Pancreas (tissue), 10 donors: ENCODE data around the gene PEX16. TPM values are rescaled to one million over a fixed set of nuclear protein-coding genes. Genes with fewer than 3 reads are reported as not detected.
"Not testable (repeated sequence)": the region's sequence is repeated elsewhere in the genome, so short reads cannot be mapped to it uniquely, and the experiment has no call there.

Experiments used
- ATAC-seq, 4 donors: fragments of 200-7000 bp; cut with Tn5 transposase; one replicate each; pipeline versions ENCODE4 v1.8.0 to v1.9.1; 2020; ENCODE audit warnings: mild to moderate bottlenecking in 4 of 4, moderate library complexity in 4 of 4
- DNase-seq, 6 donors: peaks; one replicate each; pipeline ENCODE4 v3.0.0-alpha.2; 2020
- FAIRE-seq: peaks from 2 replicates; lab custom pipeline; 2012; peaks lifted over from hg19 to GRCh38; lab: Jason Lieb, UNC
- H3K27ac ChIP-seq, 4 donors: fragments of 200-600 bp; sonication (generic); 1 replicate in 3 of 4; 2 replicates in 1 of 4; pipeline versions ENCODE4 v1.5.0 to v1.8.0; 2020
- H3K27me3 ChIP-seq, 4 donors: fragments of 200-600 bp; one replicate each; pipeline ENCODE4 v1.8.0; 2021
- H3K36me3 ChIP-seq, 3 donors: fragments of 200-600 bp; sonication (generic) in 1 of 3; one replicate each; pipeline versions ENCODE4 v1.5.0 to v1.8.0; 2020 to 2021
- H3K4me1 ChIP-seq, 3 donors: fragments of 200-600 bp; one replicate each; pipeline ENCODE4 v1.8.0; 2021
- H3K4me3 ChIP-seq, 4 donors: fragments of 200-600 bp; sonication (generic) in 2 of 4; one replicate each; pipeline versions ENCODE4 v1.5.0 to v1.8.0; 2020 to 2021
- H3K9me3 ChIP-seq, 4 donors: fragments of 200-600 bp; one replicate each; pipeline ENCODE4 v1.8.0; 2021
- WGBS, 2 donors: extraction: QIAGEN DNeasy Blood & Tissue Kit; methylation state at CpG; one replicate each; pipeline ENCODE4 v1.1.7; 2013; 5-methylcytosine and 5-hydroxymethylcytosine counted together
- intact Hi-C, 3 donors: fragments of 100-400 bp; cut with DNase I; formaldehyde crosslinking; loops; one replicate each; pipeline versions ENCODE4 v1.11.1 to v1.14.2; 2022
- polyA plus RNA-seq, 2 donors: library from polyadenylated mRNA; stranded (reverse); fragments of 200-250 nt; gene quantifications; one replicate each; pipeline ENCODE4 v1.2.3, GENCODE V29; 2013
- total RNA-seq, 6 donors: library from RNA; stranded (reverse); fragmentation: NEBNext Ultra II Directional in 4 of 6; extraction: Animal tissue kit (Norgen Biotek cat#: 25700) in 4 of 6; gene quantifications; one replicate each; pipeline versions ENCODE4 v1.2.1 to v1.2.4, GENCODE V29; 2021 to 2023
- TF ChIP-seq, protein P1 (sequence below), 4 donors: fragments of 200-600 bp; sonication (generic) in 3 of 4; IDR thresholded peaks; one replicate each; pipeline versions ENCODE4 v1.5.0 to v1.8.0; 2021; ENCODE audit warnings: antibody characterized with exemption in 4 of 4
- donor health status: healthy with polysubstance abuse.
- donor health status: DM: no; HTN: no; CAD: no; lungs with moderate emphysema.
- donor health status: DM: no; HTN: no; CAD: no.
- donor health status: control.
- donor health status: control.
- donor health status: Bipolar disorder and iron deficiency.
- donor health status: DM: yes; HTN: yes; CAD: no.
- donor health status: DM: no; HTN: no; CAD: no.
- donor health status: DM: no; HTN: no; CAD: no.
- donor health status: DM: yes; HTN: yes; CAD: no.

The PEX16 gene
- total and polyA plus RNA-seq, 8 donors = 18.6 to 44.3 (median 25.7) TPM

DNA sequence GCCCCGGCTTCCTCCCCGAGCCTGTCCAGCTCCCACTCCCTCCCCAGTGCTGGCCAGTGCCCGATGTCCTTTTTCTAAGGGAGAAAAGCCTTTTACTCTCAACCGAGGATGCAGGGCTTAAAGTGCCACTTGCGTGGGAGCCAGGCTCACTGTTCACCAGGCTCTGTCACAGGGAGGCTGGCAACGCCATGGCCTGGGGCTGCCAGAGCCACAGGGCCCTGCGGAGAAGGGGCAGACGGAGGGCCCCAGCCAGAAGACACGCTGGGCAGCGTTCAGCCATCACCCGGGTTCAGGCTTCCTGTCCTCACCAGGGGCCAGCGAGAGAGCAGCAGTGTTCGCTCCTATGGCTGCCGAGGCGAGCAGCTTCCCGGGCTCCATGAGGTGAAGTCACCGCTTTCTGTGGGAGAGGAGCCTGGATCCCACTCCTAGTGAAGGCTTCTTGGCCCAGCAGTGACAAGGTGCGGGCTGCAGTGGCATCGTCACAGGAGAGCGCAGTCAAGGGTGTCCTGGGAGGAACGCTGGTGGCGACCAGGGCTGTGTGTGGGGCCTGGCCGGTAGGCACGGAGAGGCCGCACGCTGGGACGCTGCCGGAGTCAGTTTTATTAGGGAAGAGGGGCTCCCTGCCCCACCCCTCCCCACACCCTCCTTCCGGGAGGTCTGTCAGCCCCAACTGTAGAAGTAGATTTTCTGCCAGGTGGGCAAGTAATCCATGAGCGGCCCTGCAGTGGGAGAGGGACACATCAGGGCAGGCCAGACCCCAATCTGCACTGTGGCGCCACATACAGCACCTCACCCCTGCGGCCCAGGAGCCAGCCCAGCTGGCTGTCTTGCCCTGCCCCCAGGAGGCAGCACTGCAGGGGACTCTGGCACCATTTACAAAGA, 7.8 kb downstream of the PEX16 start:
- DNase-seq = peak in 1 of 6 donors; percentile 71
- 89 to 94% methylated on average over 32 of the region's 32 CpGs for WGBS, 2 donors
- no peak for ATAC-seq
- intact Hi-C loops = loop anchor here in 1 of 3 donors (10.0 kb wide), 1 partner anchor 45 kb away; no protein-coding TSS in a partner anchor
- Histone ChIP-seq H3K36me3 (peaks cover 4 to 35% (median 32%) of the 10 kb centered on the region in 3 donors), H3K4me3 (no peak overlapping the region), H3K4me1 (peaks cover 18 to 28% (median 26%) of the 10 kb centered on the region in 3 donors), H3K9me3 (no peaks in the 10 kb centered on the region), H3K27me3 (no peaks in the 10 kb centered on the region), H3K27ac (no peak overlapping the region)
- TF ChIP-seq, protein P1, sequence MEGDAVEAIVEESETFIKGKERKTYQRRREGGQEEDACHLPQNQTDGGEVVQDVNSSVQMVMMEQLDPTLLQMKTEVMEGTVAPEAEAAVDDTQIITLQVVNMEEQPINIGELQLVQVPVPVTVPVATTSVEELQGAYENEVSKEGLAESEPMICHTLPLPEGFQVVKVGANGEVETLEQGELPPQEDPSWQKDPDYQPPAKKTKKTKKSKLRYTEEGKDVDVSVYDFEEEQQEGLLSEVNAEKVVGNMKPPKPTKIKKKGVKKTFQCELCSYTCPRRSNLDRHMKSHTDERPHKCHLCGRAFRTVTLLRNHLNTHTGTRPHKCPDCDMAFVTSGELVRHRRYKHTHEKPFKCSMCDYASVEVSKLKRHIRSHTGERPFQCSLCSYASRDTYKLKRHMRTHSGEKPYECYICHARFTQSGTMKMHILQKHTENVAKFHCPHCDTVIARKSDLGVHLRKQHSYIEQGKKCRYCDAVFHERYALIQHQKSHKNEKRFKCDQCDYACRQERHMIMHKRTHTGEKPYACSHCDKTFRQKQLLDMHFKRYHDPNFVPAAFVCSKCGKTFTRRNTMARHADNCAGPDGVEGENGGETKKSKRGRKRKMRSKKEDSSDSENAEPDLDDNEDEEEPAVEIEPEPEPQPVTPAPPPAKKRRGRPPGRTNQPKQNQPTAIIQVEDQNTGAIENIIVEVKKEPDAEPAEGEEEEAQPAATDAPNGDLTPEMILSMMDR (IDR thresholded peaks at IDR 0.05) = no peak
- no peak for FAIRE-seq

DNA sequence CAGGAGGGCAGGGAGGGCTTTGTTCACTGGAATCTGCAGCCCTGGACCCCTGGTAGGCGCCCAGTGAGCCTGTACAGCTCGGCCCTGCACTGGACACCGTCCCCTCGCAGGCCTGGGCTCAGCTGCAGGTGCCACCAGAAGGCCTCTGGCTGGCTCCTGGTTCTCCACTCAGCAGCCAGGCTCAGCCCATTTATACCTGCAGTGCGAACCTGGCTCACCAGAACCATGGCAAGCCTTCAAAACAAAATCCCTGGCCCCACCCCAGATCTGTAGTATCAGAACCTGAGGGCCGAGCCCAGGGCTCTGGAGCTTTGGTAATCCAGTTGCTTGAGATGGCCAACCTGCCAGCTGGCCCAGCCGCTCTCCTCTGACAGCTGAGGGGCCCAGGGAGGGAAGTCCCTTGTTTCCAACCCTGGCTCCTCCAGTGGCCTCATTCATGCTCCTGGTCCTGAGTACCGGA, 9.7 kb downstream of the PEX16 start:
- intact Hi-C loops = no loop called here
- Histone ChIP-seq H3K36me3 (peaks cover 8 to 22% (median 14%) of the 10 kb centered on the region in 3 donors), H3K4me3 (no peak overlapping the region), H3K4me1 (peaks cover 19 to 34% (median 31%) of the 10 kb centered on the region in 3 donors), H3K27me3 (no peaks in the 10 kb centered on the region), H3K9me3 (no peaks in the 10 kb centered on the region), H3K27ac (peak overlapping the region; percentile 70 to 87 (median 80))
- peak in 3 of 4 donors; percentile 4 to 13 (median 11) for ATAC-seq
- TF ChIP-seq, protein P1 (IDR thresholded peaks at IDR 0.05) = no peak
- no peak for FAIRE-seq
- peak in 5 of 6 donors; percentile 51 to 87 (median 85) for DNase-seq
- 40 to 50% methylated on average over 8 of the region's 8 CpGs for WGBS, 2 donors

DNA sequence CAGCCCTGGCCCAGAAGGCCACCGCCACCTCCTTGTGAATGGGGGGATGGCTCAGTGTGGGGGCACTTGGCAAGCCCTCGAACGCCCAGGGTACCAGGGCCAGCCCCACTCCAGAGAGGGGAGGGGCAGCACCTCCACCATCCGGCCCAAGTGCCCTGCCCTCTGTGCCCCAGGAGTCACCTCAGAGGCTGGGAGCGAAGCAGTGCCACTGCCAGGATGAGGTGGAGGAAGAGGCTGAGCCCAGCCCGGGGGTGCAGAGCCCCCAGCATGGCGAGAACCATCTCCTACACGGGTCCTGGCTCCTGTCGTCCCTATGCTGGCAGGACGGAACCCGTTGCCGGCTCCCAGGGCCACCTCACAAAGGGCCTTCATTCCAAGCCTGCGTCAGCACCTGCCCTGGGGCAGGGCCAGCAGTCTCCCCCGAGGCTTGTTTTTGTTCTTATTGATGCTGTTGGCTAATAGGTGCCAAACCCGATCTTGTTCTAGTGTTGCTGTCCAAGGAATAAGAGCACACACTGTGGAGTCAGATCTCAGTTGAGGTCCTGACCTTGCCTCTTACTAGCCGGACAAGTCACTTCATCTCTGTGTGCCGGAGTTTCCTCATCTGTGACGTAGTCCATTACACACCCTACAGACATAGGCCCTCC, 10.6 kb downstream of the PEX16 start, which contains the start of gene FREY1:
TSS of gene FREY1 (minus strand) at position 307 of the 647 bp plus-strand sequence. CDS start at position 281, 26 bp downstream.
- intact Hi-C loops = no loop called here
- Histone ChIP-seq H3K4me3 (no peak within 1 kb of the TSS), H3K27me3 (no peaks in the 10 kb centered on the region), H3K27ac (peak within 1 kb of the TSS; percentile 70 to 87 (median 80)), H3K4me1 (peaks cover 19 to 34% (median 31%) of the 10 kb centered on the region in 3 donors), H3K36me3 (peaks cover 8 to 31% (median 9%) of the 10 kb centered on the region in 3 donors), H3K9me3 (no peaks in the 10 kb centered on the region)
- ATAC-seq = peak; percentile 7 to 24 (median 14)
- DNase-seq = peak in 3 of 6 donors; percentile 53 to 80 (median 69)
- no peak for FAIRE-seq
- TF ChIP-seq, protein P1 (IDR thresholded peaks at IDR 0.05) = no peak
- 51 to 63% methylated on average over 18 of the region's 18 CpGs for WGBS, 2 donors

DNA sequence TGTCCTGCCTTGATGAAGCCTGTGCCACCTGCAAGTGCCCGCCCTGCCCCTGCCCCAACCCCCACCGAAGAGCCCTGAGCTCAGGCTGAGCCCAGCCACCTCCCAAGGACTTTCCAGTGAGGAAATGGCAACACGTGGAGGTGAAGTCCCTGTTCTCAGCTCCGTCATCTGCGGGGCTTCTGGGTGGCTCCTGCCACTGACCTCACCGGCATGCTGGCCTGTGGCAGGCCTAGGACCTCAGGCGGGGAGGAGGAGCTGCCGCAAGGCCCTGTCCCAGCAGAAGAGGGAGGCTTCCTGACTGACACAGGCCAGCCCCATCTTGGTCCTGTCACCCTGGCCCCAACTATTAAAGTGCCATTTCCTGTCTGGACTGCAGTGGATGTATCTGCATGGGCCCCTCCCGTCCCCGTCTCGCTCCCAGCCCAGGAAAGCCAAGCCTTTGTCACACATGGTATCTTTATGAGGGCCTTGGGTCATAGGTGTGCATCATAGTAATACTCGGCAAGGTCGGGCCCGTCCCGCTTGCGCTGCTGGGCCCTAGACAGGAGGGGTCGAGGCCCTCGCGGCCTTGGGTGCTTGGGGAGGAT, 11.5 kb downstream of the PEX16 start:
- no peaks in the 10 kb centered on the region for H3K9me3 ChIP-seq
- intact Hi-C loops = no loop called here
- peak overlapping the region; percentile 70 to 87 (median 80) for H3K27ac ChIP-seq
- no peak overlapping the region for H3K4me3 ChIP-seq
- ATAC-seq (peak; percentile 76 to 85 (median 83)), FAIRE-seq (no peak), DNase-seq (peak; percentile 79 to 96 (median 94))
- TF ChIP-seq, protein P1 (IDR thresholded peaks at IDR 0.05) = no peak
- H3K36me3 ChIP-seq = peaks cover 5 to 31% (median 8%) of the 10 kb centered on the region in 3 donors
- H3K4me1 ChIP-seq = peaks cover 19 to 34% (median 31%) of the 10 kb centered on the region in 3 donors
- 27 to 40% methylated on average over 19 of the region's 19 CpGs for WGBS, 2 donors
- no peaks in the 10 kb centered on the region for H3K27me3 ChIP-seq

DNA sequence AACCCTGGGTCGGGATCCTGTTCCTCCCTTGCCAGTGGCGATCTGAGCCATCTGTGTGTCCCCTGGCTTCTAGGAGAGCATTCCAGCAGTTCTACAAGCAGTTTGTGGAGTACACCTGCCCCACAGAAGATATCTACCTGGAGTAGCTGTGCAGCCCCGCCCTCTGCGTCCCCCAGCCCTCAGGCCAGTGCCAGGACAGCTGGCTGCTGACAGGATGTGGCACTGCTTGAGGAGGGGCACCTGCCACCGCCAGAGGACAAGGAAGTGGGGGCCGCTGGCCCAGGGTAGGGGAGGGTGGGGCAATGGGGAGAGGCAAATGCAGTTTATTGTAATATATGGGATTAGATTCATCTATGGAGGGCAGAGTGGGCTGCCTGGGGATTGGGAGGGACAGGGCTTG, 12.1 kb downstream of the PEX16 start:
- ATAC-seq = peak; percentile 8 to 29 (median 17)
- FAIRE-seq, H3K4me3 ChIP-seq, intact Hi-C loops, H3K27me3 ChIP-seq, H3K9me3 ChIP-seq: not testable (repeated sequence)
- H3K4me1 ChIP-seq = peaks cover 19 to 34% (median 31%) of the 10 kb centered on the region in 3 donors
- H3K36me3 ChIP-seq = peaks cover 0 to 25% (median 7%) of the 10 kb centered on the region in 3 donors
- WGBS, 2 donors = 28 to 54% methylated on average over 6 of the region's 6 CpGs
- peak in 4 of 6 donors; percentile 56 to 82 (median 68) for DNase-seq
- H3K27ac ChIP-seq = peak overlapping the region; percentile 65 to 87 (median 76)
